NCI-H2107 treated with DMSO at 0.1 percent for 48 hours (cell line): ENCODE results near the gene C19orf12.
"Not testable (repeated sequence)": the region's sequence is repeated elsewhere in the genome, so short reads cannot be mapped to it uniquely, and the experiment has no call there.

ENCODE experiments used
- DNase-seq: peaks from one replicate; lab custom pipeline; 2025; ENCODE audit not compliant: unreplicated experiment; lab: John Stamatoyannopoulos, UW

The C19orf12 gene

GRCh38 chr19:29677001-29677817, 37.9 kb downstream of the C19orf12 start:
- DNase-seq: no peak

- no peak for DNase-seq
Measured at GRCh38 chr19:29676586-29676985, 38.5 kb downstream of the C19orf12 start.

GRCh38 chr19:29675650-29676186, 39.3 kb downstream of the C19orf12 start:
- DNase-seq: no peak

- DNase-seq: no peak
Measured at GRCh38 chr19:29675120-29675649, 39.9 kb downstream of the C19orf12 start.

GRCh38 chr19:29674374-29675119, 40.5 kb downstream of the C19orf12 start:
- no peak for DNase-seq

- no peak for DNase-seq
Measured at GRCh38 chr19:29673451-29674371, 41.4 kb downstream of the C19orf12 start.

GRCh38 chr19:29672933-29673336, 42.1 kb downstream of the C19orf12 start:
- DNase-seq: no peak

GRCh38 chr19:29672319-29672932, 42.6 kb downstream of the C19orf12 start:
- DNase-seq: no peak

GRCh38 chr19:29671393-29672160, 43.5 kb downstream of the C19orf12 start:
- DNase-seq: no peak

- DNase-seq: not testable (repeated sequence)
Measured at GRCh38 chr19:29671026-29671392, 44.1 kb downstream of the C19orf12 start.

GRCh38 chr19:29670255-29670654, 44.8 kb downstream of the C19orf12 start:
- no peak for DNase-seq

GRCh38 chr19:29668746-29669609, 46.1 kb downstream of the C19orf12 start:
- no peak for DNase-seq

GRCh38 chr19:29667901-29668341, 47.1 kb downstream of the C19orf12 start:
- DNase-seq: peak; percentile 24

GRCh38 chr19:29667387-29667783, 47.7 kb downstream of the C19orf12 start:
- no peak for DNase-seq

GRCh38 chr19:29666578-29667386, 48.3 kb downstream of the C19orf12 start:
- no peak for DNase-seq

- no peak for DNase-seq
Measured at GRCh38 chr19:29665826-29666577, 49.1 kb downstream of the C19orf12 start.

GRCh38 chr19:29665215-29665825, 49.7 kb downstream of the C19orf12 start, which contains the start of gene PLEKHF1:
PLEKHF1 (plus strand) TSS chr19:29665461; CDS start chr19:29673840, 8,379 bp downstream.
- no peak for DNase-seq
